Measurements from ENCODE around the gene TMEM144. TPM values are rescaled to one million over a fixed set of nuclear protein-coding genes. Genes with fewer than 3 reads are reported as not detected.

The TMEM144 gene
- total and polyA plus RNA-seq, 2 donors (not counting 1 experiment from before 2014, with no cell fraction given): 1.5 to 4.6 TPM

DNA sequence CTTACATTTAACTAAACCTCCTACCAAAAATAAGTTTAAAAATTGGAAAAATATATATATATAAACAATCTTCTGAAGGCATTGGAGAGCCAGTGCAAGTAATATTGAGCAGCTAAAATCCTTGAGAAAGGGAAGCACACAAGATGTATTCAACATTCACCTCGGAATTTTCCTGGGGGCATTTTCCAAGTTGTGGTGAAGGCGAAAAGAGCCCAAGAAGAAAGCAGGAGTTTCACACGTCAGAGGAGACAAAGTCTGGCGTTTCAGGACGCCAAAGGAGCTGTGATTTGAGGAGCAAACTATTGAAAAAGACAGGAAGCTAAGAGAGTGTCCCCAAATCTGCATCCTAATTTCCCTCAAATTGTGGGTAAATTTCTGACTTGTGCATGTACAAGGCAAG, 28.4 kb upstream of the TMEM144 start:
- Histone ChIP-seq H3K4me3 (replicated peaks in 1 of 4; ENCODE audit: control extremely low read depth in 1 of 4, insufficient read depth in 1 of 4, low read depth in 3 of 4, low read length in 4 of 4) (no peak overlapping the region), H3K27me3 (ENCODE audit: control insufficient read depth, insufficient read depth, low read length) (no peaks in the 10 kb centered on the region), H3K4me2 (ENCODE audit: extremely low read depth, insufficient read depth, low read length) (no peak overlapping the region), H3K9ac (ENCODE audit: insufficient read depth, low read length) (no peak overlapping the region), H3K79me2 (ENCODE audit: control insufficient read depth, insufficient read depth, low read length) (no peaks in the 10 kb centered on the region), H3K27ac (ENCODE audit: insufficient read depth, low read length) (no peak overlapping the region), H3K36me3 (ENCODE audit: control insufficient read depth, insufficient read depth, low read length) (no peaks in the 10 kb centered on the region), H2AFZ (ENCODE audit: low read length) (no peak overlapping the region), H4K20me1 (ENCODE audit: control insufficient read depth, extremely low read depth, insufficient read depth, low read length) (no peaks in the 10 kb centered on the region), H3K9me3 (ENCODE audit: control insufficient read depth, insufficient read depth, low read depth, low read length) (no peaks in the 10 kb centered on the region), H3K4me1 (ENCODE audit: control insufficient read depth, extremely low read depth, insufficient read depth, low read length) (no peaks in the 10 kb centered on the region)
- TF ChIP-seq EZH2 (IDR thresholded peaks at IDR 0.05; ENCODE audit: low read length, missing control alignments) (no peak), CTCF (conservative IDR thresholded peaks at IDR 0.05 in 1 of 2, IDR thresholded peaks at IDR 0.05 in 1 of 2; ENCODE audit: low read depth in 1 of 2, low read length in 2 of 2) (no peak)
- no peak for DNase-seq (ENCODE audit: low read depth in 2 of 2)

GRCh38 chr4:158182736-158183135, 27.6 kb upstream of the TMEM144 start:
- no peaks in the 10 kb centered on the region for H3K27me3 ChIP-seq (ENCODE audit: control insufficient read depth, insufficient read depth, low read length)

DNA sequence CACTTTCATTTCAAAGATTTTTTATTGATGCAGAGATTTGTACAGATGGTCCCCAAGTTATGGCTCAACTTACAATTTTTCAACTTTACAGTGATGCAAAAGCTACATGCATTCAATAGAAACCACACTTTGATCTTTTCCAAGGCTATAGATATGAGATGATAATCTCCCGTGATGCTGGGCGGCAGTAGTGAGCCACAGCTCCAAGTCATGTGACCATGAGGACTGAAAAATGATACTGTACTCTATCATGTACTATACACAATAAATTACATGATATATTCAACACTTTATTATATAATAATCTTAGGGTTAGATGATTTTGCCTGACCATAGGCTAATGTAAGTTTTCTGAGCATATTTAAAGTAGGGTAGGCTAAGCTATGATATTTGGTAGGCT, 23.5 kb upstream of the TMEM144 start:
- Histone ChIP-seq H3K4me1 (ENCODE audit: control insufficient read depth, extremely low read depth, insufficient read depth, low read length) (no peaks in the 10 kb centered on the region), H3K4me2 (ENCODE audit: extremely low read depth, insufficient read depth, low read length) (no peak overlapping the region), H3K36me3 (ENCODE audit: control insufficient read depth, insufficient read depth, low read length) (no peaks in the 10 kb centered on the region), H3K9me3 (ENCODE audit: control insufficient read depth, insufficient read depth, low read depth, low read length) (no peaks in the 10 kb centered on the region), H3K9ac (ENCODE audit: insufficient read depth, low read length) (no peak overlapping the region), H4K20me1 (ENCODE audit: control insufficient read depth, extremely low read depth, insufficient read depth, low read length) (no peaks in the 10 kb centered on the region), H3K27ac (ENCODE audit: insufficient read depth, low read length) (no peak overlapping the region), H3K4me3 (replicated peaks in 1 of 4; ENCODE audit: control extremely low read depth in 1 of 4, insufficient read depth in 1 of 4, low read depth in 3 of 4, low read length in 4 of 4) (no peak overlapping the region), H3K27me3 (ENCODE audit: control insufficient read depth, insufficient read depth, low read length) (no peaks in the 10 kb centered on the region), H3K79me2 (ENCODE audit: control insufficient read depth, insufficient read depth, low read length) (no peaks in the 10 kb centered on the region), H2AFZ (ENCODE audit: low read length) (no peak overlapping the region)
- TF ChIP-seq CTCF (conservative IDR thresholded peaks at IDR 0.05 in 1 of 2, IDR thresholded peaks at IDR 0.05 in 1 of 2; ENCODE audit: low read depth in 1 of 2, low read length in 2 of 2): no peak
- no peak for TF ChIP-seq EZH2 (IDR thresholded peaks at IDR 0.05; ENCODE audit: low read length, missing control alignments)
- no peak for DNase-seq (ENCODE audit: low read depth in 2 of 2)

More at GRCh38 chr4:158182736-158183135, 27.6 kb upstream of the TMEM144 start:
- no peaks in the 10 kb centered on the region for H3K79me2 ChIP-seq (ENCODE audit: control insufficient read depth, insufficient read depth, low read length)
- H3K4me2 ChIP-seq (ENCODE audit: extremely low read depth, insufficient read depth, low read length): no peak overlapping the region
- H2AFZ ChIP-seq (ENCODE audit: low read length): no peak overlapping the region
- TF ChIP-seq EZH2 (IDR thresholded peaks at IDR 0.05; ENCODE audit: low read length, missing control alignments) (no peak), CTCF (conservative IDR thresholded peaks at IDR 0.05 in 1 of 2, IDR thresholded peaks at IDR 0.05 in 1 of 2; ENCODE audit: low read depth in 1 of 2, low read length in 2 of 2) (no peak)
- H3K27ac ChIP-seq (ENCODE audit: insufficient read depth, low read length): no peak overlapping the region
- no peaks in the 10 kb centered on the region for H3K9me3 ChIP-seq (ENCODE audit: control insufficient read depth, insufficient read depth, low read depth, low read length)
- H3K4me1 ChIP-seq (ENCODE audit: control insufficient read depth, extremely low read depth, insufficient read depth, low read length): no peaks in the 10 kb centered on the region
- H3K36me3 ChIP-seq (ENCODE audit: control insufficient read depth, insufficient read depth, low read length): no peaks in the 10 kb centered on the region
- no peak overlapping the region for H3K9ac ChIP-seq (ENCODE audit: insufficient read depth, low read length)
- H4K20me1 ChIP-seq (ENCODE audit: control insufficient read depth, extremely low read depth, insufficient read depth, low read length): no peaks in the 10 kb centered on the region
- no peak overlapping the region for H3K4me3 ChIP-seq (replicated peaks in 1 of 4; ENCODE audit: control extremely low read depth in 1 of 4, insufficient read depth in 1 of 4, low read depth in 3 of 4, low read length in 4 of 4)
- no peak for DNase-seq (ENCODE audit: low read depth in 2 of 2)
